GM18909 (cell line): ENCODE results near the gene TBC1D28.
"Not testable (repeated sequence)": the region's sequence is repeated elsewhere in the genome, so short reads cannot be mapped to it uniquely, and the experiment has no call there.

Experiments
- ATAC-seq: cut with Tn5 transposase; IDR thresholded peaks from one replicate; pipeline ENCODE4 v1.9.1; 2021; ENCODE audit warnings: mild to moderate bottlenecking; ENCODE audit not compliant: unreplicated experiment, poor library complexity

Gene TBC1D28

GRCh38 chr17:18624862-18625501 is 19.2 kb downstream of the TBC1D28 start:
- ATAC-seq, result not testable (repeated sequence)

- ATAC-seq, result not testable (repeated sequence)
Measured at GRCh38 chr17:18617613-18618012, 26.6 kb downstream of the TBC1D28 start.

- not testable (repeated sequence) for ATAC-seq
Measured at GRCh38 chr17:18613016-18613415, 31.2 kb downstream of the TBC1D28 start.

- ATAC-seq, result not testable (repeated sequence)
Measured at GRCh38 chr17:18593138-18593537, 51.1 kb downstream of the TBC1D28 start.
